SK-N-SH (cell line): ENCODE measurements around the gene ODF2L. TPM values are rescaled to one million over a fixed set of nuclear protein-coding genes. Genes with fewer than 3 reads are reported as not detected.
A peak's percentile ranks its signal among the peaks of the same experiment; 100 is the strongest.

Experiments
- CTCF ChIA-PET: fragments of 300-600, 350-600 bp; formaldehyde crosslinking; extraction: SDS; loops from one replicate; lab custom pipeline; 2021; lab: Yijun Ruan, JAX
- POLR2A ChIA-PET: fragments of 350-600 bp; sonication (Branson Sonifier 250); formaldehyde crosslinking; extraction: SDS; loops from one replicate; lab custom pipeline; 2020; ENCODE audit warnings: antibody characterized with exemption, inconsistent platforms; lab: Yijun Ruan, JAX
- DNase-seq: peaks from one replicate; pipeline ENCODE4 v3.0.0; 2012
- H2AFZ ChIP-seq: fragments of 200-600 bp; sonication (generic); 2 replicates; pipeline ENCODE4 v1.8.1; 2016; ENCODE audit warnings: antibody characterized with exemption, mild to moderate bottlenecking, low read depth
- H3F3A ChIP-seq: fragments of 200-600 bp; sonication (generic); replicated peaks from 2 replicates; pipeline ENCODE3; 2016; ENCODE audit warnings: antibody characterized with exemption, mild to moderate bottlenecking; ENCODE audit not compliant: insufficient read depth
- H3K27ac ChIP-seq, 2 experiments: fragments of 200-500 bp in 1 of 2; fragments of 200-600 bp in 1 of 2; sonication (Bioruptor generic) in 1 of 2; sonication (generic), shearing (Covaris generic) in 1 of 2; 2 replicates each; pipeline versions ENCODE4 v1.5.1 to v1.6.1; 2014 to 2016; ENCODE audit warnings: low read depth in 2 of 2, inconsistent platforms in 1 of 2, low read length in 1 of 2, mild to moderate bottlenecking in 1 of 2, mixed read lengths in 1 of 2
- H3K27me3 ChIP-seq: fragments of 200-600 bp; sonication (generic), shearing (Covaris generic); 2 replicates; pipeline ENCODE4 v1.6.1; 2016; ENCODE audit warnings: mixed run types; ENCODE audit not compliant: insufficient read depth
- H3K36me3 ChIP-seq, 2 experiments: fragments of 200-500 bp in 1 of 2; fragments of 200-600 bp in 1 of 2; sonication (Bioruptor generic) in 1 of 2; sonication (generic) in 1 of 2; replicated peaks in 1 of 2; 2 replicates each; pipeline versions ENCODE3 to v1.5.1; 2014 to 2016; ENCODE audit warnings: low read length in 1 of 2, mild to moderate bottlenecking in 1 of 2; ENCODE audit not compliant: insufficient read depth in 2 of 2, control insufficient read depth in 1 of 2
- H3K4me1 ChIP-seq, 2 experiments: fragments of 200-500 bp in 1 of 2; fragments of 200-600 bp in 1 of 2; sonication (Bioruptor generic) in 1 of 2; sonication (generic), shearing (Covaris generic) in 1 of 2; 2 replicates each; pipeline versions ENCODE4 v1.5.1 to v1.6.1; 2014 to 2016; ENCODE audit warnings: low read depth in 1 of 2, low read length in 1 of 2, mixed run types in 1 of 2; ENCODE audit not compliant: insufficient read depth in 2 of 2, control insufficient read depth in 1 of 2
- H3K4me2 ChIP-seq: fragments of 200-600 bp; sonication (generic), shearing (Covaris generic); 2 replicates; pipeline ENCODE4 v1.6.1; 2017; ENCODE audit warnings: mixed run types
- H3K4me3 ChIP-seq, 2 experiments: fragments of 200-500 bp in 1 of 2; fragments of 200-600 bp in 1 of 2; sonication (Bioruptor generic) in 1 of 2; sonication (generic), shearing (Covaris generic) in 1 of 2; 2 replicates each; pipeline versions ENCODE4 v1.5.1 to v1.8.1; 2014 to 2016; ENCODE audit warnings: low read depth in 2 of 2, inconsistent platforms in 1 of 2, low read length in 1 of 2, mild to moderate bottlenecking in 1 of 2, mixed read lengths in 1 of 2, moderate library complexity in 1 of 2
- H3K79me2 ChIP-seq: fragments of 200-600 bp; sonication (generic); 2 replicates; pipeline ENCODE4 v1.8.1; 2017; ENCODE audit warnings: mild to moderate bottlenecking; ENCODE audit not compliant: insufficient read depth
- H3K9ac ChIP-seq: fragments of 200-600 bp; sonication (generic); 2 replicates; pipeline ENCODE4 v1.6.1; 2017; ENCODE audit warnings: mixed run types
- H3K9me2 ChIP-seq: fragments of 200-600 bp; sonication (generic); 2 replicates; pipeline ENCODE4 v1.6.1; 2017; ENCODE audit warnings: mixed run types
- H3K9me3 ChIP-seq: fragments of 200-600 bp; sonication (generic); 2 replicates; pipeline ENCODE4 v1.6.1; 2017; ENCODE audit warnings: mixed run types, mild to moderate bottlenecking, moderate library complexity
- H4K20me1 ChIP-seq: fragments of 200-600 bp; sonication (generic); 2 replicates; pipeline ENCODE4 v1.6.1; 2017; ENCODE audit warnings: mild to moderate bottlenecking, mixed run types; ENCODE audit not compliant: insufficient read depth
- FOXJ3 ChIP-seq: sonication (generic); formaldehyde crosslinking; IDR thresholded peaks from 2 replicates; pipeline ENCODE4 v1.5.1; 2020; ENCODE audit warnings: mild to moderate bottlenecking, missing genetic modification reagents
- MEF2A ChIP-seq: IDR thresholded peaks from 2 replicates; pipeline ENCODE4 v1.4.0; 2012; ENCODE audit warnings: low read depth, borderline replicate concordance
- MXI1 ChIP-seq: IDR thresholded peaks from 2 replicates; pipeline ENCODE4 v1.6.1; 2012; ENCODE audit warnings: mild to moderate bottlenecking, low read depth, low read length, improper control_type of control experiment
- POLR2AphosphoS5 ChIP-seq: IDR thresholded peaks from 2 replicates; pipeline ENCODE4 v1.6.1; 2012; ENCODE audit warnings: low read depth, low read length
- RFX5 ChIP-seq: IDR thresholded peaks from 2 replicates; pipeline ENCODE4 v1.6.1; 2012; ENCODE audit warnings: mild to moderate bottlenecking, improper control_type of control experiment, low read length
- SIN3A ChIP-seq: IDR thresholded peaks from 2 replicates; pipeline ENCODE4 v1.6.1; 2012; ENCODE audit warnings: low read depth, mild to moderate bottlenecking, low read length, moderate library complexity, borderline replicate concordance
- TAF1 ChIP-seq: IDR thresholded peaks from 2 replicates; pipeline ENCODE4 v1.6.1; 2012; ENCODE audit warnings: low read depth, mild to moderate bottlenecking, low read length, moderate library complexity, borderline replicate concordance
- USF2 ChIP-seq: fragments of 150-350 bp; IDR thresholded peaks from 2 replicates; pipeline ENCODE4 v1.6.1; 2017; ENCODE audit warnings: antibody characterized with exemption, low read length, low read depth, borderline replicate concordance
- YY1 ChIP-seq: IDR thresholded peaks from 2 replicates; pipeline ENCODE4 v1.4.0; 2012; ENCODE audit warnings: low read depth, mild to moderate bottlenecking
- WGBS: methylation state at CpG from one replicate; pipeline ENCODE4 v1.1.6; 2017; ENCODE audit warnings: low lambda C conversion rate; 5-methylcytosine and 5-hydroxymethylcytosine counted together
- polyA plus RNA-seq, 3 experiments: library from polyadenylated mRNA; depleted of rRNA; stranded (reverse); fragments of >200 nt; gene quantifications; 2 replicates each; pipeline ENCODE4 v1.2.3, GENCODE V29; 2012
- TF ChIP-seq, protein P1 (sequence below): IDR thresholded peaks from 2 replicates; pipeline ENCODE4; 2012
- TF ChIP-seq, protein P2 (sequence below): IDR thresholded peaks from 2 replicates; pipeline ENCODE4 v1.4.0; 2012; ENCODE audit warnings: low read depth

The ODF2L gene, protein sequence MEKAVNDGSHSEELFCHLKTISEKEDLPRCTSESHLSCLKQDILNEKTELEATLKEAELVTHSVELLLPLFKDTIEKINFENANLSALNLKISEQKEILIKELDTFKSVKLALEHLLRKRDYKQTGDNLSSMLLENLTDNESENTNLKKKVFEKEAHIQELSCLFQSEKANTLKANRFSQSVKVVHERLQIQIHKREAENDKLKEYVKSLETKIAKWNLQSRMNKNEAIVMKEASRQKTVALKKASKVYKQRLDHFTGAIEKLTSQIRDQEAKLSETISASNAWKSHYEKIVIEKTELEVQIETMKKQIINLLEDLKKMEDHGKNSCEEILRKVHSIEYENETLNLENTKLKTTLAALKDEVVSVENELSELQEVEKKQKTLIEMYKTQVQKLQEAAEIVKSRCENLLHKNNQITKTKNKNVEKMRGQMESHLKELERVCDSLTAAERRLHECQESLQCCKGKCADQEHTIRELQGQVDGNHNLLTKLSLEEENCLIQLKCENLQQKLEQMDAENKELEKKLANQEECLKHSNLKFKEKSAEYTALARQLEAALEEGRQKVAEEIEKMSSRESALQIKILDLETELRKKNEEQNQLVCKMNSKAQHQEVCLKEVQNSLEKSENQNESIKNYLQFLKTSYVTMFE
- 5.3 and 7.9 TPM in 2 replicates for polyA plus RNA-seq (2012; rRNA removed)
- polyA plus RNA-seq (2012; cell fraction: cytosol; rRNA removed) = 5.6 and 7.6 TPM in 2 replicates
- polyA plus RNA-seq (2012; cell fraction: nucleus; rRNA removed) = 10.6 and 24.1 TPM in 2 replicates

GRCh38 chr1:86395751-86396497 lies at the start of gene ODF2L:
Gene ODF2L, minus strand, starts transcription at chr1:86396323. Its CDS starts 9,296 bp downstream, at chr1:86387027.
- POLR2A ChIA-PET = interaction anchor here (0.9 to 1.5 kb wide), 4 partner anchors 11 to 308 kb away, joined by 3 to 5 read pairs (median 4); partner anchors contain the start of genes CLCA2 and SH3GLB1
- Histone ChIP-seq H3K9me2 (no peaks in the 10 kb centered on the region), H3K27ac (peak within 1 kb of the TSS; percentile 74 to 90), H3K9ac (peak within 1 kb of the TSS; percentile 82), H3K79me2 (peaks cover 49% of the 10 kb centered on the region), H3K4me3 (peak within 1 kb of the TSS; percentile 96 to 97), H3K27me3 (no peaks in the 10 kb centered on the region), H3K9me3 (no peaks in the 10 kb centered on the region), H3K4me2 (peak within 1 kb of the TSS; percentile 84), H2AFZ (peak within 1 kb of the TSS; percentile 99), H4K20me1 (no peaks in the 10 kb centered on the region), H3K4me1 (peaks cover 0 to 6% of the 10 kb centered on the region in 2 experiments; a peak in 1 of 4 replicates), H3K36me3 (peaks cover 0 to 8% of the 10 kb centered on the region in 2 experiments), H3F3A (peaks cover 16% of the 10 kb centered on the region)
- CTCF ChIA-PET = interaction anchor here (0.8 to 1.6 kb wide), 4 partner anchors 11 to 309 kb away, joined by 3 to 7 read pairs (median 6); no protein-coding TSS in a partner anchor
- TF ChIP-seq FOXJ3 (CRISPR knock-in tag) (peak; percentile 25; the same call in 1 of the 2 replicates), MEF2A (no peak), MXI1 (peak; percentile 82; the same call in 1 of the 2 replicates), POLR2AphosphoS5 (peak; percentile 61), RFX5 (peak; percentile 77; the same call in 1 of the 2 replicates), SIN3A (peak; percentile 76; the same call in 1 of the 2 replicates), YY1 (peak; percentile 33; the same call in 1 of the 2 replicates), USF2 (no peak), TAF1 (peak; percentile 54; the same call in 1 of the 2 replicates)
- TF ChIP-seq, protein P1, sequence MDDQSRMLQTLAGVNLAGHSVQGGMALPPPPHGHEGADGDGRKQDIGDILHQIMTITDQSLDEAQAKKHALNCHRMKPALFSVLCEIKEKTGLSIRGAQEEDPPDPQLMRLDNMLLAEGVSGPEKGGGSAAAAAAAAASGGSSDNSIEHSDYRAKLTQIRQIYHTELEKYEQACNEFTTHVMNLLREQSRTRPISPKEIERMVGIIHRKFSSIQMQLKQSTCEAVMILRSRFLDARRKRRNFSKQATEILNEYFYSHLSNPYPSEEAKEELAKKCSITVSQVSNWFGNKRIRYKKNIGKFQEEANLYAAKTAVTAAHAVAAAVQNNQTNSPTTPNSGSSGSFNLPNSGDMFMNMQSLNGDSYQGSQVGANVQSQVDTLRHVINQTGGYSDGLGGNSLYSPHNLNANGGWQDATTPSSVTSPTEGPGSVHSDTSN = no peak
- TF ChIP-seq, protein P2, sequence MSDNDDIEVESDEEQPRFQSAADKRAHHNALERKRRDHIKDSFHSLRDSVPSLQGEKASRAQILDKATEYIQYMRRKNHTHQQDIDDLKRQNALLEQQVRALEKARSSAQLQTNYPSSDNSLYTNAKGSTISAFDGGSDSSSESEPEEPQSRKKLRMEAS = peak; percentile 48
- DNase-seq = peak; percentile 88
- WGBS = under 1% methylated on average over 46 of the region's 56 CpGs
